Measurements from ENCODE around the gene RER1. TPM values are rescaled to one million over a fixed set of nuclear protein-coding genes. Genes with fewer than 3 reads are reported as not detected.

RER1 gene
- polyA plus RNA-seq, 1 donor from 2014 or later, result 58.7 TPM

DNA sequence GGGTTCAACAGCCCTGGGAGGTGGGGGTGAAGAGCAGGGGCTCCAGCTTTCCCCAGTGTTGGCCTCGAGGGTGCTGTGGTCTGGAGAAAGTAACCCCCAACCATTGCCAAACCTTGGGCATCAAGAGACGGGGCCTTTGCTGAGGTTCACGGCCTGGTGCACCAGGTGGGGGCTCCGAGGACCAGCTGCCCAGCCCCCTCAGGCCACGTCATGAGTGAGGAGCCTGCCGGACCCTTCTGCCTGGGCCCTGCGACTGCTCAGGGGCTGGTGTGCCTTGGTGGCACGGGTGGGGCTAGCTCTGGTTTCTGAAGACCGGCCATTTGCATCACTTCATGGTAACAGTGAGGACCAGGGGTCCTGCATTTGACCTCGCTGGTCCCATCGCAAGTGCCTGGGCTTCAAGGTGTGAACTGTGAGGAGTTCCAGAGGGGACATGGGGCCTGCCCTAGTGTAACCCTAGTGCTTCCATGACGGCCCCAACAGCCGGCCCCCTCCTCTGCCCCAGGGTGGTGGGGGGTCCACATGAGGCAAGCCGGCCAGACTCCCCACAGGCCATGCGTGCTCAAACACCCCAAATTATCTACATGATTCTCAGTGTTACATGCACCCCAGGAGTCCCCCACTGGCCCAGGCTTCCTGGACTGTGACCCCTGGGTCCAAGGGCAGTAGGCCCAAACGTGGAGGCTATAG is 13.7 kb upstream of the RER1 start:
- Histone ChIP-seq H2AFZ (ENCODE audit: low read depth, low read length) (no peak overlapping the region), H3K79me2 (replicated peaks; ENCODE audit: insufficient read depth, low read length) (no peaks in the 10 kb centered on the region), H4K20me1 (ENCODE audit: insufficient read depth) (no peaks in the 10 kb centered on the region), H3K9me2 (ENCODE audit: insufficient read depth, low read length) (no peaks in the 10 kb centered on the region), H3F3A (ENCODE audit: insufficient read depth, low read length, poor library complexity, severe bottlenecking) (no peaks in the 10 kb centered on the region), H3K4me3 (ENCODE audit: low read length) (no peak overlapping the region), H3K9ac (ENCODE audit: low read length) (no peak overlapping the region), H3K4me2 (ENCODE audit: low read length) (no peak overlapping the region), H3K27me3 (ENCODE audit: insufficient read depth, low read depth, low read length) (no peaks in the 10 kb centered on the region), H3K27ac (ENCODE audit: low read length) (no peak overlapping the region), H3K9me3 (ENCODE audit: low read length) (no peaks in the 10 kb centered on the region), H3K36me3 (ENCODE audit: insufficient read depth, low read length) (no peaks in the 10 kb centered on the region)
- TF ChIP-seq, protein P1, sequence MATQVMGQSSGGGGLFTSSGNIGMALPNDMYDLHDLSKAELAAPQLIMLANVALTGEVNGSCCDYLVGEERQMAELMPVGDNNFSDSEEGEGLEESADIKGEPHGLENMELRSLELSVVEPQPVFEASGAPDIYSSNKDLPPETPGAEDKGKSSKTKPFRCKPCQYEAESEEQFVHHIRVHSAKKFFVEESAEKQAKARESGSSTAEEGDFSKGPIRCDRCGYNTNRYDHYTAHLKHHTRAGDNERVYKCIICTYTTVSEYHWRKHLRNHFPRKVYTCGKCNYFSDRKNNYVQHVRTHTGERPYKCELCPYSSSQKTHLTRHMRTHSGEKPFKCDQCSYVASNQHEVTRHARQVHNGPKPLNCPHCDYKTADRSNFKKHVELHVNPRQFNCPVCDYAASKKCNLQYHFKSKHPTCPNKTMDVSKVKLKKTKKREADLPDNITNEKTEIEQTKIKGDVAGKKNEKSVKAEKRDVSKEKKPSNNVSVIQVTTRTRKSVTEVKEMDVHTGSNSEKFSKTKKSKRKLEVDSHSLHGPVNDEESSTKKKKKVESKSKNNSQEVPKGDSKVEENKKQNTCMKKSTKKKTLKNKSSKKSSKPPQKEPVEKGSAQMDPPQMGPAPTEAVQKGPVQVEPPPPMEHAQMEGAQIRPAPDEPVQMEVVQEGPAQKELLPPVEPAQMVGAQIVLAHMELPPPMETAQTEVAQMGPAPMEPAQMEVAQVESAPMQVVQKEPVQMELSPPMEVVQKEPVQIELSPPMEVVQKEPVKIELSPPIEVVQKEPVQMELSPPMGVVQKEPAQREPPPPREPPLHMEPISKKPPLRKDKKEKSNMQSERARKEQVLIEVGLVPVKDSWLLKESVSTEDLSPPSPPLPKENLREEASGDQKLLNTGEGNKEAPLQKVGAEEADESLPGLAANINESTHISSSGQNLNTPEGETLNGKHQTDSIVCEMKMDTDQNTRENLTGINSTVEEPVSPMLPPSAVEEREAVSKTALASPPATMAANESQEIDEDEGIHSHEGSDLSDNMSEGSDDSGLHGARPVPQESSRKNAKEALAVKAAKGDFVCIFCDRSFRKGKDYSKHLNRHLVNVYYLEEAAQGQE (IDR thresholded peaks at IDR 0.05; ENCODE audit: borderline replicate concordance), result no peak
- TF ChIP-seq MXI1 (conservative IDR thresholded peaks at IDR 0.05; ENCODE audit: poor library complexity, severe bottlenecking), result no peak
- TF ChIP-seq EZH2 (IDR thresholded peaks at IDR 0.05; ENCODE audit: borderline replicate concordance, insufficient read depth, low read length, poor library complexity, severe bottlenecking), result no peak
- TF ChIP-seq, protein P2, sequence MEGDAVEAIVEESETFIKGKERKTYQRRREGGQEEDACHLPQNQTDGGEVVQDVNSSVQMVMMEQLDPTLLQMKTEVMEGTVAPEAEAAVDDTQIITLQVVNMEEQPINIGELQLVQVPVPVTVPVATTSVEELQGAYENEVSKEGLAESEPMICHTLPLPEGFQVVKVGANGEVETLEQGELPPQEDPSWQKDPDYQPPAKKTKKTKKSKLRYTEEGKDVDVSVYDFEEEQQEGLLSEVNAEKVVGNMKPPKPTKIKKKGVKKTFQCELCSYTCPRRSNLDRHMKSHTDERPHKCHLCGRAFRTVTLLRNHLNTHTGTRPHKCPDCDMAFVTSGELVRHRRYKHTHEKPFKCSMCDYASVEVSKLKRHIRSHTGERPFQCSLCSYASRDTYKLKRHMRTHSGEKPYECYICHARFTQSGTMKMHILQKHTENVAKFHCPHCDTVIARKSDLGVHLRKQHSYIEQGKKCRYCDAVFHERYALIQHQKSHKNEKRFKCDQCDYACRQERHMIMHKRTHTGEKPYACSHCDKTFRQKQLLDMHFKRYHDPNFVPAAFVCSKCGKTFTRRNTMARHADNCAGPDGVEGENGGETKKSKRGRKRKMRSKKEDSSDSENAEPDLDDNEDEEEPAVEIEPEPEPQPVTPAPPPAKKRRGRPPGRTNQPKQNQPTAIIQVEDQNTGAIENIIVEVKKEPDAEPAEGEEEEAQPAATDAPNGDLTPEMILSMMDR (IDR thresholded peaks at IDR 0.05; ENCODE audit: poor library complexity, severe bottlenecking), result no peak
- no peak for TF ChIP-seq RAD21 (conservative IDR thresholded peaks at IDR 0.05)
- TF ChIP-seq TAF1 (IDR thresholded peaks at IDR 0.05; ENCODE audit: low read depth), result no peak
- no peak for TF ChIP-seq EP300 (conservative IDR thresholded peaks at IDR 0.05; ENCODE audit: poor library complexity, severe bottlenecking)
- TF ChIP-seq SMC3 (conservative IDR thresholded peaks at IDR 0.05; ENCODE audit: poor library complexity), result no peak
- TF ChIP-seq POLR2AphosphoS5 (IDR thresholded peaks at IDR 0.05), result no peak

DNA sequence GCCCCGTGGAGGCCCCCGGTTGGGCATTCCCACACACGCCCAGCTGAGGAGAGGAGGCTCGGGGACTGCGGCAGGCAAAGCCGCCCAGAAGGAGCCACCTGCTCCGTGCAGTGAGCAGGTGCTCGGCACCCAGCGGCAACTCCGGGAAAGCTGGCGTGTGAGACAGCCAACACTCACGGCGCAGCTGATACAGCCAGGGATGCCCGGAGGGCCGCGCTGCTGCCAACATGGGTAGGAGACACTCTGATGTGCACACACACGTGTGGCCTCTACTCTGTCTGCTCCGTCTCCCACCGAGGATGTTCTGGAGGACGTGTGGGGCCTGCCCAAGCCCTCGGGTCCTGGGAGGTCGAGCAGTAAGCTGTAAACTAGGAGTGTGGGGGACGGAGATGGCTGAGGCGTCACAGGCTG is 13.2 kb upstream of the RER1 start:
- no peak overlapping the region for H2AFZ ChIP-seq (ENCODE audit: low read depth, low read length)
- no peaks in the 10 kb centered on the region for H3K36me3 ChIP-seq (ENCODE audit: insufficient read depth, low read length)
- no peaks in the 10 kb centered on the region for H4K20me1 ChIP-seq (ENCODE audit: insufficient read depth)
- no peak for TF ChIP-seq POLR2AphosphoS5 (IDR thresholded peaks at IDR 0.05)
- no peak for TF ChIP-seq RAD21 (conservative IDR thresholded peaks at IDR 0.05)
- TF ChIP-seq MXI1 (conservative IDR thresholded peaks at IDR 0.05; ENCODE audit: poor library complexity, severe bottlenecking), result no peak
- TF ChIP-seq, protein P2 (IDR thresholded peaks at IDR 0.05; ENCODE audit: poor library complexity, severe bottlenecking), result no peak
- TF ChIP-seq SMC3 (conservative IDR thresholded peaks at IDR 0.05; ENCODE audit: poor library complexity), result no peak
- TF ChIP-seq, protein P1 (IDR thresholded peaks at IDR 0.05; ENCODE audit: borderline replicate concordance), result no peak
- no peak for TF ChIP-seq TAF1 (IDR thresholded peaks at IDR 0.05; ENCODE audit: low read depth)
- no peak for TF ChIP-seq EZH2 (IDR thresholded peaks at IDR 0.05; ENCODE audit: borderline replicate concordance, insufficient read depth, low read length, poor library complexity, severe bottlenecking)
- TF ChIP-seq EP300 (conservative IDR thresholded peaks at IDR 0.05; ENCODE audit: poor library complexity, severe bottlenecking), result no peak
- H3K79me2 ChIP-seq (replicated peaks; ENCODE audit: insufficient read depth, low read length), result no peaks in the 10 kb centered on the region
- H3K9me2 ChIP-seq (ENCODE audit: insufficient read depth, low read length), result no peaks in the 10 kb centered on the region
- no peak overlapping the region for H3K27ac ChIP-seq (ENCODE audit: low read length)
- H3K4me3 ChIP-seq (ENCODE audit: low read length), result no peak overlapping the region
- no peak overlapping the region for H3K4me2 ChIP-seq (ENCODE audit: low read length)
- no peaks in the 10 kb centered on the region for H3F3A ChIP-seq (ENCODE audit: insufficient read depth, low read length, poor library complexity, severe bottlenecking)
- H3K27me3 ChIP-seq (ENCODE audit: insufficient read depth, low read depth, low read length), result no peaks in the 10 kb centered on the region
- H3K9me3 ChIP-seq (ENCODE audit: low read length), result no peaks in the 10 kb centered on the region
- H3K9ac ChIP-seq (ENCODE audit: low read length), result no peak overlapping the region
